ENCODE measurements around the gene FBXO8. TPM values are rescaled to one million over a fixed set of nuclear protein-coding genes. Genes with fewer than 3 reads are reported as not detected.

FBXO8 gene
- total and polyA plus RNA-seq, 2 donors = 25.6 to 33.0 TPM

- H3K36me3 ChIP-seq (ENCODE audit: control insufficient read depth in 2 of 2, insufficient read depth in 2 of 2, low read length in 1 of 2) = no peaks in the 10 kb centered on the region
- 3% methylated on average over 41 of the region's 41 CpGs for WGBS
- H3K9me3 ChIP-seq (ENCODE audit: control insufficient read depth in 2 of 2, insufficient read depth in 1 of 2, low read length in 1 of 2) = peaks cover 0 to 19% of the 10 kb centered on the region in 2 donors
- H3K27me3 ChIP-seq (ENCODE audit: control insufficient read depth in 2 of 2, insufficient read depth in 1 of 2, low read length in 1 of 2) = peaks cover 42 to 87% of the 10 kb centered on the region in 2 donors
- peaks cover 0 to 24% of the 10 kb centered on the region in 2 donors for H3K4me1 ChIP-seq (ENCODE audit: control insufficient read depth in 2 of 2, insufficient read depth in 2 of 2, low read length in 2 of 2)
- no peak overlapping the region for H3K27ac ChIP-seq (ENCODE audit: low read depth in 1 of 2, low read length in 1 of 2)
- DNase-seq (ENCODE audit: low read depth in 6 of 9, low spot score in 9 of 9) = no peak
- H3K4me3 ChIP-seq (ENCODE audit: low read length in 2 of 2) = no peak overlapping the region
Measured at GRCh38 chr4:174217273-174218126, 66.0 kb downstream of the FBXO8 start.

- H3K4me3 ChIP-seq (ENCODE audit: low read length in 2 of 2) = no peak overlapping the region
- peaks cover 0 to 19% of the 10 kb centered on the region in 2 donors for H3K9me3 ChIP-seq (ENCODE audit: control insufficient read depth in 2 of 2, insufficient read depth in 1 of 2, low read length in 1 of 2)
- 14% methylated on average over 15 of the region's 15 CpGs for WGBS
- peaks cover 40 to 91% of the 10 kb centered on the region in 2 donors for H3K27me3 ChIP-seq (ENCODE audit: control insufficient read depth in 2 of 2, insufficient read depth in 1 of 2, low read length in 1 of 2)
- no peak overlapping the region for H3K27ac ChIP-seq (ENCODE audit: low read depth in 1 of 2, low read length in 1 of 2)
- H3K36me3 ChIP-seq (ENCODE audit: control insufficient read depth in 2 of 2, insufficient read depth in 2 of 2, low read length in 1 of 2) = no peaks in the 10 kb centered on the region
- H3K4me1 ChIP-seq (ENCODE audit: control insufficient read depth in 2 of 2, insufficient read depth in 2 of 2, low read length in 2 of 2) = peaks cover 0 to 24% of the 10 kb centered on the region in 2 donors
- no peak for DNase-seq (ENCODE audit: low read depth in 6 of 9, low spot score in 9 of 9)
Measured at GRCh38 chr4:174216799-174217272, 66.6 kb downstream of the FBXO8 start.

- peaks cover 0 to 24% of the 10 kb centered on the region in 2 donors for H3K4me1 ChIP-seq (ENCODE audit: control insufficient read depth in 2 of 2, insufficient read depth in 2 of 2, low read length in 2 of 2)
- DNase-seq (ENCODE audit: low read depth in 6 of 9, low spot score in 9 of 9) = no peak
- peaks cover 39 to 93% of the 10 kb centered on the region in 2 donors for H3K27me3 ChIP-seq (ENCODE audit: control insufficient read depth in 2 of 2, insufficient read depth in 1 of 2, low read length in 1 of 2)
Measured at GRCh38 chr4:174215961-174216680, 67.3 kb downstream of the FBXO8 start.

GRCh38 chr4:174215057-174215456 is 68.4 kb downstream of the FBXO8 start:
- Histone ChIP-seq H3K4me3 (ENCODE audit: low read length in 2 of 2) (no peak overlapping the region), H3K27me3 (ENCODE audit: control insufficient read depth in 2 of 2, insufficient read depth in 1 of 2, low read length in 1 of 2) (peaks cover 43 to 100% of the 10 kb centered on the region in 2 donors), H3K27ac (ENCODE audit: low read depth in 1 of 2, low read length in 1 of 2) (no peak overlapping the region), H3K4me1 (ENCODE audit: control insufficient read depth in 2 of 2, insufficient read depth in 2 of 2, low read length in 2 of 2) (peaks cover 0 to 24% of the 10 kb centered on the region in 2 donors), H3K36me3 (ENCODE audit: control insufficient read depth in 2 of 2, insufficient read depth in 2 of 2, low read length in 1 of 2) (no peaks in the 10 kb centered on the region), H3K9me3 (ENCODE audit: control insufficient read depth in 2 of 2, insufficient read depth in 1 of 2, low read length in 1 of 2) (peaks cover 0 to 19% of the 10 kb centered on the region in 2 donors)
- DNase-seq (ENCODE audit: low read depth in 6 of 9, low spot score in 9 of 9) = no peak
- 15% methylated on average over 5 of the region's 5 CpGs for WGBS

More at GRCh38 chr4:174215961-174216680, 67.3 kb downstream of the FBXO8 start:
- Histone ChIP-seq H3K4me3 (ENCODE audit: low read length in 2 of 2) (no peak overlapping the region), H3K9me3 (ENCODE audit: control insufficient read depth in 2 of 2, insufficient read depth in 1 of 2, low read length in 1 of 2) (peaks cover 0 to 19% of the 10 kb centered on the region in 2 donors), H3K27ac (ENCODE audit: low read depth in 1 of 2, low read length in 1 of 2) (no peak overlapping the region), H3K36me3 (ENCODE audit: control insufficient read depth in 2 of 2, insufficient read depth in 2 of 2, low read length in 1 of 2) (no peaks in the 10 kb centered on the region)
- WGBS = 7% methylated on average over 11 of the region's 11 CpGs

- no peak overlapping the region for H3K4me3 ChIP-seq (ENCODE audit: low read length in 2 of 2)
Measured at GRCh38 chr4:174214101-174214878, 69.2 kb downstream of the FBXO8 start.

GRCh38 chr4:174213731-174214100 is 69.8 kb downstream of the FBXO8 start:
- peaks cover 0 to 19% of the 10 kb centered on the region in 2 donors for H3K9me3 ChIP-seq (ENCODE audit: control insufficient read depth in 2 of 2, insufficient read depth in 1 of 2, low read length in 1 of 2)
- H3K36me3 ChIP-seq (ENCODE audit: control insufficient read depth in 2 of 2, insufficient read depth in 2 of 2, low read length in 1 of 2) = no peaks in the 10 kb centered on the region
- peaks cover 42 to 95% of the 10 kb centered on the region in 2 donors for H3K27me3 ChIP-seq (ENCODE audit: control insufficient read depth in 2 of 2, insufficient read depth in 1 of 2, low read length in 1 of 2)
- H3K4me1 ChIP-seq (ENCODE audit: control insufficient read depth in 2 of 2, insufficient read depth in 2 of 2, low read length in 2 of 2) = peaks cover 0 to 24% of the 10 kb centered on the region in 2 donors
- DNase-seq (ENCODE audit: low read depth in 6 of 9, low spot score in 9 of 9) = no peak
- H3K27ac ChIP-seq (ENCODE audit: low read depth in 1 of 2, low read length in 1 of 2) = no peak overlapping the region
- 11% methylated on average over 16 of the region's 16 CpGs for WGBS
- no peak overlapping the region for H3K4me3 ChIP-seq (ENCODE audit: low read length in 2 of 2)

More at GRCh38 chr4:174214101-174214878, 69.2 kb downstream of the FBXO8 start:
- Histone ChIP-seq H3K27me3 (ENCODE audit: control insufficient read depth in 2 of 2, insufficient read depth in 1 of 2, low read length in 1 of 2) (peaks cover 43 to 99% of the 10 kb centered on the region in 2 donors), H3K9me3 (ENCODE audit: control insufficient read depth in 2 of 2, insufficient read depth in 1 of 2, low read length in 1 of 2) (peaks cover 0 to 19% of the 10 kb centered on the region in 2 donors), H3K36me3 (ENCODE audit: control insufficient read depth in 2 of 2, insufficient read depth in 2 of 2, low read length in 1 of 2) (no peaks in the 10 kb centered on the region), H3K27ac (ENCODE audit: low read depth in 1 of 2, low read length in 1 of 2) (no peak overlapping the region), H3K4me1 (ENCODE audit: control insufficient read depth in 2 of 2, insufficient read depth in 2 of 2, low read length in 2 of 2) (peaks cover 0 to 24% of the 10 kb centered on the region in 2 donors)
- no peak for DNase-seq (ENCODE audit: low read depth in 6 of 9, low spot score in 9 of 9)
- 6% methylated on average over 47 of the region's 47 CpGs for WGBS

GRCh38 chr4:174212061-174212460 is 71.4 kb downstream of the FBXO8 start:
- 9% methylated on average over 5 of the region's 5 CpGs for WGBS
- Histone ChIP-seq H3K4me1 (ENCODE audit: control insufficient read depth in 2 of 2, insufficient read depth in 2 of 2, low read length in 2 of 2) (peaks cover 0 to 16% of the 10 kb centered on the region in 2 donors), H3K36me3 (ENCODE audit: control insufficient read depth in 2 of 2, insufficient read depth in 2 of 2, low read length in 1 of 2) (no peaks in the 10 kb centered on the region), H3K4me3 (ENCODE audit: low read length in 2 of 2) (no peak overlapping the region), H3K9me3 (ENCODE audit: control insufficient read depth in 2 of 2, insufficient read depth in 1 of 2, low read length in 1 of 2) (peaks cover 0 to 5% of the 10 kb centered on the region in 2 donors), H3K27ac (ENCODE audit: low read depth in 1 of 2, low read length in 1 of 2) (no peak overlapping the region), H3K27me3 (ENCODE audit: control insufficient read depth in 2 of 2, insufficient read depth in 1 of 2, low read length in 1 of 2) (peaks cover 29 to 87% of the 10 kb centered on the region in 2 donors)
- no peak for DNase-seq (ENCODE audit: low read depth in 6 of 9, low spot score in 9 of 9)

- no peak for DNase-seq (ENCODE audit: low read depth in 6 of 9, low spot score in 9 of 9)
- Histone ChIP-seq H3K4me1 (ENCODE audit: control insufficient read depth in 2 of 2, insufficient read depth in 2 of 2, low read length in 2 of 2) (peaks cover 0 to 12% of the 10 kb centered on the region in 2 donors), H3K36me3 (ENCODE audit: control insufficient read depth in 2 of 2, insufficient read depth in 2 of 2, low read length in 1 of 2) (no peaks in the 10 kb centered on the region), H3K9me3 (ENCODE audit: control insufficient read depth in 2 of 2, insufficient read depth in 1 of 2, low read length in 1 of 2) (peaks cover 0 to 5% of the 10 kb centered on the region in 2 donors), H3K27me3 (ENCODE audit: control insufficient read depth in 2 of 2, insufficient read depth in 1 of 2, low read length in 1 of 2) (peaks cover 26 to 83% of the 10 kb centered on the region in 2 donors), H3K4me3 (ENCODE audit: low read length in 2 of 2) (no peak overlapping the region), H3K27ac (ENCODE audit: low read depth in 1 of 2, low read length in 1 of 2) (no peak overlapping the region)
- 5% methylated on average over 23 of the region's 23 CpGs for WGBS
Measured at GRCh38 chr4:174211622-174212044, 71.8 kb downstream of the FBXO8 start.
